IPS-18c (cell line): ENCODE data around the gene CDK14.
"Not testable (repeated sequence)": the region's sequence is repeated elsewhere in the genome, so short reads cannot be mapped to it uniquely, and the experiment has no call there.

Experiments
- H3K4me3 ChIP-seq: 2 replicates; pipeline ENCODE4 v1.7.0; 2013; ENCODE audit warnings: low read depth, mild to moderate bottlenecking, low read length, moderate library complexity; ENCODE audit not compliant: insufficient read depth
- H3K9me3 ChIP-seq: one replicate; pipeline ENCODE4 v1.6.1; 2013; ENCODE audit warnings: mild to moderate bottlenecking, low read length, moderate library complexity; ENCODE audit not compliant: control insufficient read depth, insufficient read depth

The CDK14 gene

GRCh38 chr7:90896458-90896857, 300.3 kb downstream of the CDK14 start:
- no peaks in the 10 kb centered on the region for H3K9me3 ChIP-seq
- no peak overlapping the region for H3K4me3 ChIP-seq

- Histone ChIP-seq H3K9me3 (no peaks in the 10 kb centered on the region), H3K4me3 (no peak overlapping the region)
Measured at GRCh38 chr7:90897961-90898469, 301.9 kb downstream of the CDK14 start.

DNA sequence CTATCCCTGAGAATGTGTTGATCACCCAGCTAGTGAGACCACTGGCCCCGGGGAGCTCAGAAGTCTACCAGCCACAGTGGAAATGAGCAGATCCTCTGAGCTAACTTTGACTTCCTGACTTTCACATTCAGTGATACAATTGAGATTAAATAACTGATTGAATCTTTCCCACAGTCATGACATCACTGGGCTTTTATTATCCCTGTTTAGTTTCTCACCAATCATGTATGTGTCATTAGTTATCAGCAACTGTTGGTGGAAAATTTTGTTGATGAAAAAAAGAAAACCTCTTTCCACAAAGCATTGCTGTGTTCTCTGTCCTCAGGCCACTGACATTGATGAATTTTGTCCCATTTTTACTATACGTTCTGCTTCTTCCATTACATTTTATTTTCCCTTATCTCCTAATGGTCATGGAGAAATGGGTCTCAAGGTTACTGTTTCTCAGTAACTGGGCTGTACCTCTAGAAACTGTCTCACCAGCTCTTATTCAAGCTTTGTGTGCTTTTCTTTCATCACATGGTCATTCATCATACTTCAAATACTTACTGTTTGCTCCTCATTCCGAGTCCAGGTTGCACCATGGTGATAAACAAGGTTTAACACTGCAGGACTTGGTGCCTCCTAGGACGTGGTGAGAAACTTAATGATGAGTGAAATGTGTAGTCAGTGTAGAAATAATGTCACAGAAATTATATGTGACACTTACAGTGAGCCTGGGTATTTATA, 304.7 kb downstream of the CDK14 start:
- H3K4me3 ChIP-seq: no peak overlapping the region
- H3K9me3 ChIP-seq: no peaks in the 10 kb centered on the region

DNA sequence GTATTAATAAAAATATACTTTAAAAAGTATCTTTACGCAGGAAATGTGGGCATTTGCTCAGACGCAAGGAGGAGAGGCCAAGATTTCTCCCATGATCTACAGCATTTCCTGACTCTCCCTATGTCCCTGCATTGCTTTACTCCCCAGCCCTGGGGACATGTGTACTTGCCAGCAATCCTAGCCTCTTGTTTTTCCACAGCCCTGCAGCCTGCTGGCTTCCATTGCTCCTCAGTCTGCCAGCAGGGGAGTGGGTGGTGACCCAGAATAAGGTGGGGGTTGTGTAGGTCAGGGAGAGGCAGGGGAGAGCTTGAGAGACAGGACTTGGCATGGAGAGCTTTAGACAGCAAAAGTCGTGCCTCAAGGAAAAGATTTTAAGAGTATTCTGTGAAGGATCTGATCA, 307.7 kb downstream of the CDK14 start:
- H3K4me3 ChIP-seq: no peak overlapping the region
- no peaks in the 10 kb centered on the region for H3K9me3 ChIP-seq

- Histone ChIP-seq H3K9me3 (no peaks in the 10 kb centered on the region), H3K4me3 (no peak overlapping the region)
Measured at GRCh38 chr7:90910136-90910535, 314.0 kb downstream of the CDK14 start.

DNA sequence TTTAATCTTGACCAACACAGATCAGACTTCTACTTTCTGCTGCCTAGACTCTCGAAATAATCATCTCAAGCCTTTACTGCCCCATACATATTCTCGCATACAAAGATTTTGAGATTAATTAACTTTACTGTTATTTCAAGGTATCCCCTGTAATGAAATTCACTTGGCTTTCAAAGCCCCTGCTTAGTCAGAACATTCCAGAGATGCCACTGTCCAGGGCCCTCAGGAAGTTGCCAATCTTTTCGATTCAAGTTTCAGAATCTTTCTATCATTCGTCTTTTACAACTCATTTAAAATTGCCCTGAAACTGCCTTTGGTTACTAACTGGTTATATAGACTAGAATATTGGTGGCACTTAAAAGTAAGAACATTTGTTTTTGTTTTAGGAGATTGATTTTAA, 320.2 kb downstream of the CDK14 start:
- no peaks in the 10 kb centered on the region for H3K9me3 ChIP-seq

DNA sequence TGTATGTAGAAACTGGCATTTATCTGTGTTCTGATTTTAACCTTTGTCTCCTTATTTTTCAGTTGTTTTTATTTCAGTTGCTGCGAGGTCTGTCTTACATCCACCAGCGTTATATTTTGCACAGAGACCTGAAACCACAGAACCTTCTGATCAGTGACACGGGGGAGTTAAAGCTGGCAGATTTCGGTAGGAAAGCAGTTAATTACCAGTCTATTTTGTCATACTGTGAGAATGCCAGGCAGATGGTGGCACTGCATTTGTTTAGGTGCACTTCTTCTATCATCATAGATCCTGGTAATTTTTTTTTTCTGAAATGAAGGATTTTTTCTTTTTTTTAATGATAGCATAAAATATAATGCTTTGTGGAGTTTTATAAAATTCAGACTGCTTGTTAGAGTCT, 321.4 kb downstream of the CDK14 start:
- Histone ChIP-seq H3K4me3 (no peak overlapping the region), H3K9me3 (no peaks in the 10 kb centered on the region)

More for the DNA sequence above, 320.2 kb downstream of the CDK14 start:
- no peak overlapping the region for H3K4me3 ChIP-seq

DNA sequence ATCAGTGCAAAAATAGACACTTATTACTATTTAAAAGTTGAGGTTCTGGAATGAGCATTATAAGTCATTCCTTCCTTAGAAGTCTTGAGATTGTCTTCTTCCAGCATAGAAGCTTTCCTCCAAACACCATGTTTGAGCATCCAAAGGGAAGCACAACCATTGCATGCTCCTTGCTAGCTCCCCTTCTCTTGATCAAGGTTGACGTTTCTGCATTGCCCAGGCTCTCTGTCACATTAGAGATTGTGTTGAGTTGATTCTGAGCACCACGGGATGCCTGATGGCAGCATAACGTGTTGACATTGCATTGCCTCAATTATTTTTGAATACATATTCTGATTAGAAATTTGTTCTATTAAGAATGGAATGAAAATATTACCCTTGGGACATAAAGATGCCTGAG, 322.2 kb downstream of the CDK14 start:
- H3K4me3 ChIP-seq: no peak overlapping the region
- no peaks in the 10 kb centered on the region for H3K9me3 ChIP-seq

DNA sequence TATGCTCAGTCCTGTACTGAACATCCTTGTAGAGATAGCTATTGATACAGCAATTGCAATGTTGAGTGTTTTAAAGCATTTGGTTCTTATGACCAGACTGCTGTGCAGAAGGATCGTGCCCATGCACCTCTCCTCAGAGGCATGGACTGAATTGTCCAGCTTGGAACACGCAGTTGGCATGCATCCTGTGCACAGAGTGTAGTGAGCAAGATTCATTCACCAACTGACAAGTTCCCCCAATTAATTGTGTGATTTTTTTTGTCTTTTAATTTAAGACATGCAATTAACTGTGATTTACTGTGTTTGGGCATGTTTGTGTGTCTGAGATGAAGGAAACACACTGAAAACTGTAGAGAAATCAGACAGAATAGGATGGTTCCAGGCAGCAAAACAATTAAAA, 323.7 kb downstream of the CDK14 start:
- H3K4me3 ChIP-seq: no peak overlapping the region
- H3K9me3 ChIP-seq: no peaks in the 10 kb centered on the region

- Histone ChIP-seq H3K9me3 (no peaks in the 10 kb centered on the region), H3K4me3 (no peak overlapping the region)
Measured at GRCh38 chr7:90920336-90920735, 324.2 kb downstream of the CDK14 start.

- no peaks in the 10 kb centered on the region for H3K9me3 ChIP-seq
Measured at GRCh38 chr7:90923541-90923997, 327.4 kb downstream of the CDK14 start.

DNA sequence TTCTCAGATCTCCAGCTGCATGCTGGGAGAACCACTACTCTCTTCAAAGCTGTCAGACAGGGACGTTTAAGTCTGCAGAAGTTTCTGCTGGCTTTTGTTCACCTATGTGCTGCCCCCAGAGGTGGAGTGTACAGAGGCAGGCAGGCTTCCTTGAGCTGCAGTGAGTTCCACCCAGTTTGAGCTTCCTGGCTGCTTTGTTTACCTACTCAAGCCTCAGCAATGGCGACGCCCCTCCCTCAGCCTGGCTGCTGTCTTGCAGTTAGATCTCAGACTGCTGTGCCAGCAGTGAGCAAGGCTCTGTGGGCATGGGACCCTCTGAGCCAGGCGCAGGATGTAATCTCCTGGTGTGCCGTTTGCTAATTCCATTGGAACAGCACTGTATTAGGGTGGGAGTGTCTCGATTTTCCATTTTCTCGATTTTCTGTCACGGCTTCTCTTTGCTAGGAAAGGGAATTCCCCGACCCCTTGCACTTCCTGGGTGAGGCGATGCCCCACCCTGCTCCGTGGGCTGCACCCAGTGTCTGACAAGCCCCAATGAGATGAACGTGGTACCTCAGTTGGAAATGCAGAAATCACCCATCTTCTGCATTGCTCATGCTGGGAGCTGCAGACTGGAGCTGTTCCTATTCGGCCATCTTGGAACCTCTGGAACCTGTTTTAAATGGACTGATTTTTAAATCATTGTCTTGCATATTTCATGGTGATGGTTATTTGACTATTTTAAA, 332.7 kb downstream of the CDK14 start:
- not testable (repeated sequence) for H3K4me3 ChIP-seq, H3K9me3 ChIP-seq

More at GRCh38 chr7:90923541-90923997, 327.4 kb downstream of the CDK14 start:
- H3K4me3 ChIP-seq: no peak overlapping the region

GRCh38 chr7:90931986-90932916, 336.1 kb downstream of the CDK14 start:
- Histone ChIP-seq H3K9me3 (no peaks in the 10 kb centered on the region), H3K4me3 (no peak overlapping the region)

GRCh38 chr7:90933041-90933440, 336.9 kb downstream of the CDK14 start:
- Histone ChIP-seq H3K9me3 (no peaks in the 10 kb centered on the region), H3K4me3 (no peak overlapping the region)

- Histone ChIP-seq H3K9me3 (no peaks in the 10 kb centered on the region), H3K4me3 (no peak overlapping the region)
Measured at GRCh38 chr7:90933984-90934383, 337.9 kb downstream of the CDK14 start.

DNA sequence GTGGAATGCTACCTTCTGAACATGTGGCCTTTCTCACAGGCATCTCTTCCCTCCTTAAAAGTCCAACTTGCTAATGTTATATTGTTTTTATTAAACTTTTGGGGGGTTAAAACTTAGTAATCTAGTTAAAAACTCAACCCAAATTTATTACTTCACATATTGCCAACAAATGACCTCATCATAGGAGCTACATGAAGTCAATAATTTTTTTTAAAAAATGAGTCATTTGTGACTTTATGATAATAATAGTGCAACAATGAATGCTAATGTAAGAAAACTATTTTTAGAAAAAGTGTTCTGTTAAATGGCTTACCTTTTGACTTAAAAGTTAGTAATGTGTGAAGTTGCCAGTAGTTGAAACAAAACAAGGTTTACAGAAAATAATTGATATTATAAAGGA, 342.2 kb downstream of the CDK14 start:
- H3K9me3 ChIP-seq: no peaks in the 10 kb centered on the region

GRCh38 chr7:90939666-90940065, 343.5 kb downstream of the CDK14 start:
- no peaks in the 10 kb centered on the region for H3K9me3 ChIP-seq

More for the DNA sequence above, 342.2 kb downstream of the CDK14 start:
- no peak overlapping the region for H3K4me3 ChIP-seq

More at GRCh38 chr7:90939666-90940065, 343.5 kb downstream of the CDK14 start:
- no peak overlapping the region for H3K4me3 ChIP-seq
